GM18502 (cell line): ENCODE results near the gene RNF212.

Source experiments
- ATAC-seq: cut with Tn5 transposase; IDR thresholded peaks from one replicate; pipeline ENCODE4 v1.9.1; 2021; ENCODE audit warnings: mild to moderate bottlenecking; ENCODE audit not compliant: unreplicated experiment, poor library complexity

Gene RNF212

GRCh38 chr4:1116838-1117237 lies 3.5 kb upstream of the RNF212 start:
- no peak for ATAC-seq

- no peak for ATAC-seq
Measured at GRCh38 chr4:1115528-1116293, 2.3 kb upstream of the RNF212 start.

- ATAC-seq = no peak
Measured at GRCh38 chr4:1112821-1113182, 562 bp downstream of the RNF212 start.

- no peak for ATAC-seq
Measured at GRCh38 chr4:1112174-1112820, 1.1 kb downstream of the RNF212 start.

GRCh38 chr4:1111259-1111809 lies 2.0 kb downstream of the RNF212 start:
- ATAC-seq = no peak

GRCh38 chr4:1109898-1110506 lies 3.4 kb downstream of the RNF212 start:
- no peak for ATAC-seq

- no peak for ATAC-seq
Measured at GRCh38 chr4:1109333-1109732, 4.0 kb downstream of the RNF212 start.

- no peak for ATAC-seq
Measured at GRCh38 chr4:1105662-1106061, 7.7 kb downstream of the RNF212 start.

- no peak for ATAC-seq
Measured at GRCh38 chr4:1105067-1105466, 8.3 kb downstream of the RNF212 start.

- no peak for ATAC-seq
Measured at GRCh38 chr4:1104647-1105046, 8.7 kb downstream of the RNF212 start.

GRCh38 chr4:1099684-1100335 lies 13.6 kb downstream of the RNF212 start:
- no peak for ATAC-seq

- ATAC-seq = no peak
Measured at GRCh38 chr4:1099270-1099669, 14.1 kb downstream of the RNF212 start.

- ATAC-seq = no peak
Measured at GRCh38 chr4:1098311-1098925, 14.9 kb downstream of the RNF212 start.

GRCh38 chr4:1097553-1097952 lies 15.8 kb downstream of the RNF212 start:
- ATAC-seq = no peak

- ATAC-seq = no peak
Measured at GRCh38 chr4:1096841-1097240, 16.5 kb downstream of the RNF212 start.

GRCh38 chr4:1094336-1094690 lies 19.1 kb downstream of the RNF212 start:
- no peak for ATAC-seq

- ATAC-seq = no peak
Measured at GRCh38 chr4:1093391-1094335, 19.7 kb downstream of the RNF212 start.

GRCh38 chr4:1092983-1093361 lies 20.4 kb downstream of the RNF212 start:
- ATAC-seq = no peak
